GM12878 (cell line): ENCODE measurements around the gene CCDC200.

Experiments used
- CBX3 ChIP-seq: fragments of 200-600 bp; sonication (generic); IDR thresholded peaks from 2 replicates; pipeline ENCODE4 v1.6.1; 2016; ENCODE audit warnings: low read depth, borderline replicate concordance
- CHD2 ChIP-seq: IDR thresholded peaks from 2 replicates; pipeline ENCODE4 v1.6.1; 2011; ENCODE audit warnings: low read depth, low read length, improper control_type of control experiment, borderline replicate concordance
- CTCF ChIP-seq, 3 experiments: IDR thresholded peaks in 2 of 3; conservative IDR thresholded peaks in 1 of 3; 2 replicates each; pipeline ENCODE4 v1.5.1; 2011; ENCODE audit warnings: low read depth in 3 of 3, low read length in 3 of 3, mild to moderate bottlenecking in 3 of 3, control low read depth in 2 of 3, moderate library complexity in 2 of 3, inconsistent platforms in 1 of 3, mixed read lengths in 1 of 3; ENCODE audit not compliant: control insufficient read depth in 2 of 3, insufficient read depth in 1 of 3; ENCODE audit errors: extremely low read depth in 1 of 3
- ELK1 ChIP-seq: IDR thresholded peaks from 2 replicates; pipeline ENCODE4 v1.6.1; 2012; ENCODE audit warnings: low read depth, low read length, improper control_type of control experiment
- EP300 ChIP-seq, 2 experiments: fragments of 150-350 bp in 1 of 2; IDR thresholded peaks; 2 replicates each; pipeline ENCODE4 v1.6.1; 2011 to 2012; ENCODE audit warnings: low read depth in 2 of 2, low read length in 2 of 2, borderline replicate concordance in 1 of 2, improper control_type of control experiment in 1 of 2, inconsistent platforms in 1 of 2; ENCODE audit not compliant: control insufficient read depth in 1 of 2
- ETV6 ChIP-seq, 2 experiments: fragments of 450-650 bp in 1 of 2; IDR thresholded peaks in 1 of 2; conservative IDR thresholded peaks in 1 of 2; 2 replicates each; pipeline ENCODE4 v1.6.1; 2014; ENCODE audit warnings: antibody characterized with exemption in 1 of 2, borderline replicate concordance in 1 of 2, low read depth in 1 of 2, mild to moderate bottlenecking in 1 of 2, moderate library complexity in 1 of 2
- EZH2 ChIP-seq: IDR thresholded peaks from 2 replicates; pipeline ENCODE4 v1.6.1; 2012; ENCODE audit warnings: low read depth, mild to moderate bottlenecking, control low read depth, inconsistent platforms, low read length, borderline replicate concordance; ENCODE audit not compliant: control insufficient read depth
- GATAD2B ChIP-seq: fragments of 450-650 bp; conservative IDR thresholded peaks from 2 replicates; pipeline ENCODE4 v1.6.1; 2017; ENCODE audit warnings: low read depth, mild to moderate bottlenecking, moderate library complexity
- HDAC6 ChIP-seq: fragments of 200-600 bp; sonication (generic); IDR thresholded peaks from one replicate; pipeline ENCODE4 v1.8.0; 2017; ENCODE audit warnings: antibody characterized with exemption; ENCODE audit not compliant: unreplicated experiment
- LARP7 ChIP-seq: fragments of 450-650 bp; IDR thresholded peaks from 2 replicates; pipeline ENCODE4 v1.6.1; 2017; ENCODE audit warnings: mild to moderate bottlenecking
- MAX ChIP-seq: IDR thresholded peaks from 2 replicates; pipeline ENCODE4 v1.6.1; 2012; ENCODE audit warnings: low read depth, low read length, improper control_type of control experiment
- NFYB ChIP-seq: IDR thresholded peaks from 2 replicates; pipeline ENCODE4 v1.6.1; 2011; ENCODE audit warnings: low read depth, mild to moderate bottlenecking, low read length, improper control_type of control experiment, moderate library complexity; ENCODE audit not compliant: insufficient read depth
- POU2F2 ChIP-seq: IDR thresholded peaks from 3 replicates; pipeline ENCODE4 v1.6.1; 2011; ENCODE audit warnings: low read depth, mild to moderate bottlenecking, low read length, borderline replicate concordance
- TAF1 ChIP-seq: IDR thresholded peaks from 2 replicates; pipeline ENCODE4 v1.6.1; 2011; ENCODE audit warnings: mild to moderate bottlenecking, low read depth, low read length, borderline replicate concordance

- TF ChIP-seq EZH2: no peak
- no peak for TF ChIP-seq CTCF (IDR thresholded peaks at IDR 0.05 in 2 of 3, conservative IDR thresholded peaks at IDR 0.05 in 1 of 3; ENCODE audit: control insufficient read depth in 2 of 3, extremely low read depth in 1 of 3, insufficient read depth in 1 of 3, low read depth in 3 of 3, low read length in 3 of 3)
- TF ChIP-seq NFYB: no peak
- TF ChIP-seq CBX3: no peak
- no peak for TF ChIP-seq ETV6 (conservative IDR thresholded peaks at IDR 0.05 in 1 of 2, IDR thresholded peaks at IDR 0.05 in 1 of 2; ENCODE audit: borderline replicate concordance in 1 of 2, low read depth in 1 of 2)
- no peak for TF ChIP-seq TAF1
- TF ChIP-seq CHD2: no peak
- TF ChIP-seq EP300 (IDR thresholded peaks at IDR 0.05; ENCODE audit: borderline replicate concordance in 1 of 2, control insufficient read depth in 1 of 2, low read depth in 2 of 2, low read length in 2 of 2): no peak
- no peak for TF ChIP-seq POU2F2
- TF ChIP-seq MAX: no peak
- TF ChIP-seq ELK1: no peak
- TF ChIP-seq LARP7: no peak
- no peak for TF ChIP-seq GATAD2B
- no peak for TF ChIP-seq HDAC6
Measured at GRCh38 chr17:43176119-43176570, 52.3 kb downstream of the CCDC200 start.
